H1 (cell line): ENCODE results near the gene SSX5. TPM values are rescaled to one million over a fixed set of nuclear protein-coding genes. Genes with fewer than 3 reads are reported as not detected.

Source experiments
- CTCF ChIA-PET: fragments of 300-600 bp; sonication (Branson Sonifier 250); formaldehyde crosslinking; loops from one replicate; lab custom pipeline; 2021; ENCODE audit not compliant: partially characterized antibody; lab: Charles Lee
- POLR2A ChIA-PET: fragments of 300-600 bp; sonication (Branson Sonifier 250); formaldehyde crosslinking; loops from one replicate; lab custom pipeline; 2021; ENCODE audit warnings: inconsistent platforms; ENCODE audit not compliant: partially characterized antibody; lab: Charles Lee
- DNase-seq, 2 experiments: peaks; one replicate each; pipeline versions ENCODE4 v3.0.0 to v3.0.0-alpha.2; 2010 to 2022; ENCODE audit warnings: low spot score in 2 of 2, low read depth in 1 of 2, mixed read lengths in 1 of 2
- FAIRE-seq: peaks from 2 replicates; lab custom pipeline; 2011; peaks lifted over from hg19 to GRCh38; lab: Jason Lieb, UNC
- H2AFZ ChIP-seq: 2 replicates; pipeline ENCODE4 v1.8.1; 2012; ENCODE audit warnings: low read length, inconsistent platforms
- H2AK5ac ChIP-seq: 2 replicates; pipeline ENCODE4 v1.6.1; 2013; ENCODE audit warnings: low read depth, low read length
- H2BK120ac ChIP-seq: replicated peaks from 2 replicates; pipeline ENCODE3; 2013; ENCODE audit warnings: low read depth, low read length, inconsistent platforms
- H2BK12ac ChIP-seq: 2 replicates; pipeline ENCODE4 v1.6.1; 2013; ENCODE audit warnings: low read depth, low read length
- H2BK15ac ChIP-seq: 2 replicates; pipeline ENCODE4 v1.6.1; 2013; ENCODE audit warnings: low read length
- H2BK20ac ChIP-seq: 2 replicates; pipeline ENCODE4 v1.6.1; 2013; ENCODE audit warnings: low read length
- H2BK5ac ChIP-seq: 2 replicates; pipeline ENCODE4 v1.6.1; 2013; ENCODE audit warnings: low read depth, low read length
- H3K14ac ChIP-seq: 2 replicates; pipeline ENCODE4 v1.6.1; 2013; ENCODE audit warnings: inconsistent platforms; ENCODE audit not compliant: insufficient read length
- H3K18ac ChIP-seq: 2 replicates; pipeline ENCODE4 v1.6.1; 2013; ENCODE audit warnings: low read length; ENCODE audit errors: extremely low read depth
- H3K23ac ChIP-seq: 2 replicates; pipeline ENCODE4 v1.6.1; 2013; ENCODE audit warnings: inconsistent platforms; ENCODE audit not compliant: insufficient read length
- H3K23me2 ChIP-seq: 2 replicates; pipeline ENCODE4 v1.6.1; 2013; ENCODE audit warnings: low read depth, low read length
- H3K27ac ChIP-seq: 2 replicates; pipeline ENCODE4 v1.6.1; 2011; ENCODE audit warnings: low read depth, low read length, inconsistent platforms
- H3K27me3 ChIP-seq, 4 experiments: replicated peaks in 1 of 4; 1 replicate in 1 of 4; 2 replicates in 3 of 4; pipeline versions ENCODE4 v1.6.1 to v1.8.1; 2011 to 2013; ENCODE audit warnings: low read length in 3 of 4, mild to moderate bottlenecking in 3 of 4, inconsistent platforms in 2 of 4, mixed read lengths in 2 of 4, moderate library complexity in 1 of 4; ENCODE audit not compliant: control insufficient read depth in 3 of 4, insufficient read depth in 3 of 4; ENCODE audit errors: extremely low read depth in 1 of 4
- H3K36me3 ChIP-seq, 4 experiments: 2 replicates each; pipeline versions ENCODE4 v1.6.1 to v1.8.1; 2011 to 2013; ENCODE audit warnings: mild to moderate bottlenecking in 4 of 4, low read length in 3 of 4, moderate library complexity in 2 of 4, control low read depth in 1 of 4, inconsistent platforms in 1 of 4; ENCODE audit not compliant: insufficient read depth in 4 of 4, control insufficient read depth in 2 of 4
- H3K4ac ChIP-seq: replicated peaks from 2 replicates; pipeline ENCODE3; 2013; ENCODE audit warnings: low read length, low read depth, mixed read lengths, inconsistent platforms; ENCODE audit not compliant: insufficient read length
- H3K4me1 ChIP-seq, 4 experiments: replicated peaks in 1 of 4; 1 replicate in 1 of 4; 2 replicates in 3 of 4; pipeline versions ENCODE4 v1.6.1 to v1.8.1; 2011 to 2013; ENCODE audit warnings: low read length in 3 of 4, inconsistent platforms in 2 of 4, mixed read lengths in 1 of 4; ENCODE audit not compliant: insufficient read depth in 4 of 4, control insufficient read depth in 3 of 4
- H3K4me2 ChIP-seq, 2 experiments: 2 replicates each; pipeline versions ENCODE4 v1.6.1 to v1.8.1; 2011 to 2013; ENCODE audit warnings: low read depth in 2 of 2, low read length in 2 of 2, control low read depth in 1 of 2, inconsistent platforms in 1 of 2, mild to moderate bottlenecking in 1 of 2; ENCODE audit not compliant: insufficient read depth in 1 of 2
- H3K4me3 ChIP-seq, 4 experiments: fragments of 200-600, 300-600 bp in 1 of 4; sonication (generic), shearing (Covaris generic), sonication (Bioruptor Twin) in 1 of 4; 2 replicates each; pipeline versions ENCODE4 v1.5.1 to v1.8.1; 2011 to 2016; ENCODE audit warnings: low read length in 4 of 4, low read depth in 3 of 4, control low read depth in 2 of 4, inconsistent platforms in 2 of 4, mild to moderate bottlenecking in 2 of 4, mixed read lengths in 1 of 4, moderate library complexity in 1 of 4; ENCODE audit not compliant: insufficient read depth in 2 of 4; ENCODE audit errors: extremely low read depth in 1 of 4
- H3K56ac ChIP-seq: replicated peaks from 2 replicates; pipeline ENCODE3; 2013; ENCODE audit warnings: low read depth, mild to moderate bottlenecking, mixed read lengths, low read length, inconsistent platforms; ENCODE audit not compliant: insufficient read length
- H3K79me1 ChIP-seq: 2 replicates; pipeline ENCODE4 v1.6.1; 2013; ENCODE audit warnings: low read depth, low read length, control low read depth
- H3K79me2 ChIP-seq, 2 experiments: 2 replicates each; pipeline versions ENCODE4 v1.6.1 to v1.8.1; 2012 to 2013; ENCODE audit warnings: low read length in 2 of 2, mild to moderate bottlenecking in 2 of 2, inconsistent platforms in 1 of 2; ENCODE audit not compliant: insufficient read depth in 2 of 2, control insufficient read depth in 1 of 2
- H3K9ac ChIP-seq, 4 experiments: replicated peaks in 1 of 4; 1 replicate in 1 of 4; 2 replicates in 3 of 4; pipeline versions ENCODE4 v1.6.1 to v1.8.1; 2011 to 2013; ENCODE audit warnings: low read depth in 3 of 4, low read length in 3 of 4, control low read depth in 2 of 4, mild to moderate bottlenecking in 2 of 4, moderate library complexity in 2 of 4, inconsistent platforms in 1 of 4; ENCODE audit errors: extremely low read depth in 1 of 4
- H3K9me3 ChIP-seq, 2 experiments: 2 replicates each; pipeline versions ENCODE4 v1.6.1 to v1.8.1; 2012 to 2013; ENCODE audit warnings: mild to moderate bottlenecking in 2 of 2, moderate library complexity in 2 of 2, control low read depth in 1 of 2, inconsistent platforms in 1 of 2, low read depth in 1 of 2, low read length in 1 of 2, mixed read lengths in 1 of 2; ENCODE audit not compliant: insufficient read depth in 2 of 2
- H4K20me1 ChIP-seq, 2 experiments: replicated peaks in 1 of 2; 2 replicates each; pipeline versions ENCODE3 to v1.8.1; 2011 to 2013; ENCODE audit warnings: inconsistent platforms in 2 of 2, low read length in 2 of 2, mild to moderate bottlenecking in 1 of 2; ENCODE audit not compliant: insufficient read depth in 2 of 2, control insufficient read depth in 1 of 2
- H4K5ac ChIP-seq: 2 replicates; pipeline ENCODE4 v1.6.1; 2013; ENCODE audit warnings: low read length, low read depth, mixed read lengths, inconsistent platforms; ENCODE audit not compliant: insufficient read length
- H4K8ac ChIP-seq: 2 replicates; pipeline ENCODE4 v1.8.0; 2013; ENCODE audit warnings: mild to moderate bottlenecking, moderate library complexity, low read length, inconsistent platforms; ENCODE audit not compliant: insufficient read depth; ENCODE audit errors: extremely low read depth
- H4K91ac ChIP-seq: replicated peaks from 2 replicates; pipeline ENCODE3; 2013; ENCODE audit warnings: low read length, mixed read lengths, inconsistent platforms; ENCODE audit not compliant: insufficient read length
- ATF3 ChIP-seq: IDR thresholded peaks from 2 replicates; pipeline ENCODE4 v1.6.1; 2011; ENCODE audit warnings: low read depth, mild to moderate bottlenecking, low read length; ENCODE audit not compliant: insufficient read depth
- BACH1 ChIP-seq: IDR thresholded peaks from 2 replicates; pipeline ENCODE4 v1.6.1; 2012; ENCODE audit warnings: low read length, improper control_type of control experiment
- CHD1 ChIP-seq: IDR thresholded peaks from 2 replicates; pipeline ENCODE4 v1.6.1; 2012; ENCODE audit warnings: low read depth, low read length, improper control_type of control experiment
- E2F6 ChIP-seq: IDR thresholded peaks from 2 replicates; pipeline ENCODE4 v1.6.1; 2012; ENCODE audit warnings: inconsistent platforms
- GTF2F1 ChIP-seq: IDR thresholded peaks from 2 replicates; pipeline ENCODE4 v1.6.1; 2012; ENCODE audit warnings: low read depth, low read length, improper control_type of control experiment, borderline replicate concordance
- HDAC2 ChIP-seq, 2 experiments: fragments of 300-600 bp in 1 of 2; sonication (generic) in 1 of 2; IDR thresholded peaks; 2 replicates each; pipeline ENCODE4 v1.6.1; 2011 to 2012; ENCODE audit warnings: low read depth in 2 of 2, low read length in 2 of 2, mild to moderate bottlenecking in 2 of 2, moderate library complexity in 2 of 2, borderline replicate concordance in 1 of 2, inconsistent platforms in 1 of 2
- HDAC6 ChIP-seq: IDR thresholded peaks from one replicate; pipeline ENCODE4 v1.7.1; 2012; ENCODE audit warnings: low read depth, mild to moderate bottlenecking, inconsistent platforms, low read length, moderate library complexity
- NANOG ChIP-seq: IDR thresholded peaks from 2 replicates; pipeline ENCODE4 v1.6.1; 2011; ENCODE audit warnings: low read length, low read depth, mild to moderate bottlenecking, inconsistent platforms; ENCODE audit not compliant: insufficient read depth, poor library complexity, severe bottlenecking
- POLR2A ChIP-seq, 2 experiments: IDR thresholded peaks; 1 replicate in 1 of 2; 2 replicates in 1 of 2; pipeline ENCODE4 v1.6.1; 2011; ENCODE audit warnings: low read depth in 2 of 2, low read length in 2 of 2, mild to moderate bottlenecking in 2 of 2; ENCODE audit errors: control extremely low read depth in 1 of 2
- POU5F1 ChIP-seq: IDR thresholded peaks from 2 replicates; pipeline ENCODE4 v1.6.1; 2011; ENCODE audit warnings: low read depth, mild to moderate bottlenecking, low read length, moderate library complexity
- RAD21 ChIP-seq, 2 experiments: IDR thresholded peaks in 1 of 2; conservative IDR thresholded peaks in 1 of 2; 2 replicates each; pipeline ENCODE4 v1.6.1; 2011; ENCODE audit warnings: low read depth in 2 of 2, low read length in 2 of 2, improper control_type of control experiment in 1 of 2, inconsistent platforms in 1 of 2, mild to moderate bottlenecking in 1 of 2, moderate library complexity in 1 of 2
- RBBP5 ChIP-seq: IDR thresholded peaks from 2 replicates; pipeline ENCODE4 v1.7.1; 2012; ENCODE audit warnings: low read depth, mild to moderate bottlenecking, inconsistent platforms, low read length, moderate library complexity, borderline replicate concordance
- ZNF274 ChIP-seq: IDR thresholded peaks from 2 replicates; pipeline ENCODE4 v1.7.0; 2012; ENCODE audit warnings: low read length, borderline replicate concordance; ENCODE audit errors: extremely low read depth
- WGBS, 2 experiments: shearing (Covaris generic) in 1 of 2; methylation state at CpG; one replicate each; pipeline versions ENCODE4 v1.1.6 to v1.1.7; 2013 to 2015; ENCODE audit warnings: low lambda C conversion rate in 2 of 2, mixed read lengths in 2 of 2, inconsistent platforms in 1 of 2, low coverage in 1 of 2, missing lambda C conversion rate in 1 of 2; ENCODE audit not compliant: insufficient replicate concordance in 2 of 2, insufficient coverage in 1 of 2, insufficient read length in 1 of 2; ENCODE audit errors: extremely low coverage in 1 of 2, missing lambda C conversion rate in 1 of 2; 5-methylcytosine and 5-hydroxymethylcytosine counted together
- polyA plus RNA-seq, 7 experiments: library from polyadenylated mRNA; depleted of rRNA in 3 of 7; stranded (reverse) in 5 of 7; unstranded in 2 of 7; fragments of >200 nt in 5 of 7; fragments of 200-250 nt in 2 of 7; gene quantifications; 1 replicate in 5 of 7; 2 replicates in 1 of 7; 4 replicates in 1 of 7; pipeline versions ENCODE4 v1.2.1 to v1.2.3, GENCODE V29; 2011 to 2013; ENCODE audit warnings: missing spikeins in 2 of 7, mixed read lengths in 2 of 7
- total RNA-seq: library from RNA; stranded (reverse); fragmentation: NEBNext Ultra II Directional; extraction: Animal tissue kit (Norgen Biotek cat#: 25700); gene quantifications from 2 replicates; pipeline ENCODE4 v1.2.1, GENCODE V29; 2021

SSX5 gene
- total and polyA plus RNA-seq, 2 of the 8 experiments (the other 6 are each of a cell fraction or from before 2014, with no cell fraction given): not detected

GRCh38 chrX:48179691-48180090, 16.9 kb downstream of the SSX5 start:
- Histone ChIP-seq H2BK15ac (no peak overlapping the region), H2BK20ac (no peak overlapping the region), H4K20me1 (no peaks in the 10 kb centered on the region), H3K79me1 (no peaks in the 10 kb centered on the region), H3K9ac (no peak overlapping the region), H4K5ac (no peak overlapping the region), H2BK5ac (no peak overlapping the region), H3K23ac (no peak overlapping the region), H2AK5ac (no peak overlapping the region), H3K4me1 (no peaks in the 10 kb centered on the region), H3K9me3 (no peaks in the 10 kb centered on the region), H2BK120ac (no peak overlapping the region), H3K23me2 (no peaks in the 10 kb centered on the region), H3K27me3 (no peaks in the 10 kb centered on the region), H3K4me3 (no peak overlapping the region), H3K56ac (no peak overlapping the region), H4K8ac (no peak overlapping the region), H3K14ac (no peak overlapping the region), H3K27ac (no peak overlapping the region), H4K91ac (no peak overlapping the region), H3K18ac (no peak overlapping the region), H3K36me3 (no peaks in the 10 kb centered on the region), H2BK12ac (no peak overlapping the region), H3K79me2 (no peaks in the 10 kb centered on the region), H3K4ac (no peak overlapping the region), H3K4me2 (no peak overlapping the region), H2AFZ (no peak overlapping the region)
- CTCF ChIA-PET: no interaction called here
- 96% methylated on average over 4 of the region's 4 CpGs; no CpG with 5 or more reads in 1 of the 2 experiments for WGBS, 2 experiments
- no peak for FAIRE-seq
- POLR2A ChIA-PET: no interaction called here
- no peak for DNase-seq
- TF ChIP-seq HDAC6 (no peak), ZNF274 (no peak), POU5F1 (no peak), BACH1 (no peak), RBBP5 (no peak), E2F6 (no peak), RAD21 (IDR thresholded peaks at IDR 0.05 in 1 of 2, conservative IDR thresholded peaks at IDR 0.05 in 1 of 2; ENCODE audit: low read depth in 2 of 2, low read length in 2 of 2) (no peak), POLR2A (IDR thresholded peaks at IDR 0.05; ENCODE audit: control extremely low read depth in 1 of 2, low read depth in 2 of 2, low read length in 2 of 2) (no peak), GTF2F1 (no peak), NANOG (no peak), CHD1 (no peak), HDAC2 (IDR thresholded peaks at IDR 0.05; ENCODE audit: borderline replicate concordance in 1 of 2, low read depth in 2 of 2, low read length in 2 of 2) (no peak), ATF3 (no peak)
